K562 (cell line): ENCODE measurements around the gene COG4. TPM values are rescaled to one million over a fixed set of nuclear protein-coding genes. Genes with fewer than 3 reads are reported as not detected.

Experiments used
- CHCHD3 ChIP-seq: fragments of 250-450 bp; sonication (Bioruptor Pico); IDR thresholded peaks from 2 replicates; pipeline ENCODE4 v2.1.2; 2022; ENCODE audit warnings: mild to moderate bottlenecking
- CREM ChIP-seq: IDR thresholded peaks from 2 replicates; pipeline ENCODE4 v1.6.1; 2014; ENCODE audit warnings: antibody characterized with exemption, low read depth
- FOXA3 ChIP-seq, 2 experiments: fragments of 450-650 bp in 1 of 2; sonication (generic) in 1 of 2; formaldehyde crosslinking; IDR thresholded peaks in 1 of 2; conservative IDR thresholded peaks in 1 of 2; 2 replicates each; pipeline versions ENCODE4 v1.4.0 to v1.8.0; 2020 to 2022; ENCODE audit warnings: mild to moderate bottlenecking in 2 of 2, missing genetic modification reagents in 1 of 2
- KAT7 ChIP-seq: sonication (generic); formaldehyde crosslinking; IDR thresholded peaks from 2 replicates; pipeline ENCODE4 v1.8.0; 2022; ENCODE audit warnings: missing genetic modification reagents, mild to moderate bottlenecking, borderline replicate concordance
- L3MBTL2 ChIP-seq: fragments of 450-650 bp; IDR thresholded peaks from 2 replicates; pipeline ENCODE4 v1.6.1; 2016; ENCODE audit warnings: mild to moderate bottlenecking, moderate library complexity
- MAFK ChIP-seq: IDR thresholded peaks from 2 replicates; pipeline ENCODE4 v1.6.1; 2011; ENCODE audit warnings: low read length, improper control_type of control experiment
- POLR2G ChIP-seq: fragments of 200-400 bp; formaldehyde crosslinking; IDR thresholded peaks from 2 replicates; pipeline ENCODE4 v1.6.1; 2017; ENCODE audit warnings: low read depth, mild to moderate bottlenecking, antibody characterized with exemption, low read length, moderate library complexity
- SIRT6 ChIP-seq: IDR thresholded peaks from one replicate; pipeline ENCODE4 v1.6.1; 2012; ENCODE audit warnings: low read depth, mild to moderate bottlenecking, control low read depth, inconsistent platforms, low read length, moderate library complexity
- SRSF9 ChIP-seq: fragments of 200-400 bp; formaldehyde crosslinking; IDR thresholded peaks from 2 replicates; pipeline ENCODE4 v1.6.1; 2017; ENCODE audit warnings: low read depth, low read length, borderline replicate concordance
- TEAD4 ChIP-seq, 2 experiments: sonication (generic) in 1 of 2; formaldehyde crosslinking in 1 of 2; IDR thresholded peaks; 2 replicates each; pipeline versions ENCODE4 v1.6.1 to v1.8.0; 2012 to 2022; ENCODE audit warnings: borderline replicate concordance in 1 of 2, inconsistent platforms in 1 of 2, low read length in 1 of 2, mild to moderate bottlenecking in 1 of 2, missing genetic modification reagents in 1 of 2
- ZEB2 ChIP-seq: fragments of 450-650 bp; IDR thresholded peaks from 2 replicates; pipeline ENCODE4 v1.6.1; 2016
- polyA plus RNA-seq, 8 experiments: library from polyadenylated mRNA; depleted of rRNA in 4 of 8; stranded (reverse) in 5 of 8; unstranded in 3 of 8; fragments of >200 nt; fragmentation: Nextera tagmentation in 2 of 8; fragmentation: Illumina TruSeq in 1 of 8; extraction: Ambion mirVana in 2 of 8; extraction: Trizol in 1 of 8; gene quantifications; 2 replicates each; pipeline versions ENCODE4 v1.2.1 to v1.2.3, GENCODE V29; 2011 to 2014; ENCODE audit warnings: inconsistent platforms in 1 of 8, missing spikeins in 1 of 8
- total RNA-seq, 7 experiments: library from RNA; depleted of rRNA in 6 of 7; stranded (reverse); fragments of >200 nt in 6 of 7; fragmentation: Illumina TruSeq in 2 of 7; extraction: Trizol in 2 of 7; gene quantifications; 2 replicates each; pipeline versions ENCODE4 v1.2.1 to v1.2.3, GENCODE V29; 2011 to 2021; ENCODE audit warnings: low replicate concordance in 1 of 7
- TF ChIP-seq, protein P1 (sequence below): sonication (generic); formaldehyde crosslinking; IDR thresholded peaks from 2 replicates; pipeline ENCODE4 v1.8.0; 2023; ENCODE audit warnings: missing genetic modification reagents, mild to moderate bottlenecking, borderline replicate concordance
- TF ChIP-seq, protein P2 (sequence below): fragments of 150-350 bp; conservative IDR thresholded peaks from 2 replicates; pipeline ENCODE4 v1.6.1; 2014; ENCODE audit warnings: low read length
- TF ChIP-seq, protein P3 (sequence below): sonication (generic); formaldehyde crosslinking; IDR thresholded peaks from 2 replicates; pipeline ENCODE4 v1.8.0; 2022; ENCODE audit warnings: mild to moderate bottlenecking, missing genetic modification reagents
- TF ChIP-seq, protein P4 (sequence below), 3 experiments: fragments of 200-800 bp in 1 of 3; sonication (Bioruptor generic) in 1 of 3; sonication (generic) in 1 of 3; formaldehyde crosslinking in 1 of 3; IDR thresholded peaks; 2 replicates each; pipeline versions ENCODE4 v1.6.1 to v1.8.0; 2016 to 2022; ENCODE audit warnings: mild to moderate bottlenecking in 2 of 3, missing compliant biosample characterization in 2 of 3, missing genetic modification characterization in 2 of 3, missing genetic modification reagents in 1 of 3

COG4 gene
- total and polyA plus RNA-seq, 9 of the 15 experiments (the other 6 are each of a cell fraction or from before 2014, with no cell fraction given) = 13.7 to 73.9 (median 44.2) TPM

DNA sequence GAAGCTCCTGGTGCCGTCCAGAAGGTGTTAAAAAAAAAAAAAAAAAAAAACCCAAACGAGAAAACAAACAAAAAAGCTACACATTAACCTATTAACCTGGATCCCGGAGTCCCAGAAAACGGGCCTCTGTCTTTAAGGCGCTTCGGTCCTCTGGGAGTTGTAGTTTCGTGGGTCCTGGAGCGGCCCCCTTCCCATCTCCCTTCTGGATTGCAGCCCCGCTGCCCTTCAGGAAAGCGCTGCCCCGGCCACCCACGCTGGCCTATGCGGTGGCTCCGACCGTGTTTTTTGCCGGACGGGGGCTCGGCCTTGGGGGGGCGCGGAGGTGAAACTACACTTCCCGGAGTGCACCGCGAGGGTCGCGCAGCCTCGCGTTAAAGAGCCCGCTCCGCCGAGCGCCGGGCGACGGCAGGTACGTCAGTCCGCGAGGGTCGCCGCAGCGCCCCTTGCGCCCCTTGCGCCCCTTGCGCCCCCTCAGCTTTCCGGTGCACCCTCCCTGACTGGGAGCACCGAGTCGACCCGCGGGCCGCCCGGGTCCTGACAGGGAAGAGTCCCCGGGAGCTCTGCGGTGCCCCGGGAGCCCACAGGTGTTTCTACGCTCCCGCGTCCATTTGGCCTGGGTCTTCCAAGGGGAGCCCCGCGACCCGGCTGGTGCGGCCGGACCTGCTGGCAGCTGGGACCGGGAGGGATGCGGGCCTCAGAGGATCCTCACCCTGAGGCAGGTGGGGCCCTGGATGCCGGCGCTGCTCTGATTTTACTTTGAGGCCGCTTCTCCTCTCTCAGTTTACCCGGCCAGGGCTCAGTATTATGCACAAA is 68.9 kb downstream of the COG4 start, which contains the start of gene FCSK (continued):
- no peak for TF ChIP-seq MAFK
- TF ChIP-seq L3MBTL2 = peak; percentile 66; the same call in 1 of the 2 replicates
- no peak for TF ChIP-seq SRSF9
- no peak for TF ChIP-seq CHCHD3
- TF ChIP-seq, protein P1, sequence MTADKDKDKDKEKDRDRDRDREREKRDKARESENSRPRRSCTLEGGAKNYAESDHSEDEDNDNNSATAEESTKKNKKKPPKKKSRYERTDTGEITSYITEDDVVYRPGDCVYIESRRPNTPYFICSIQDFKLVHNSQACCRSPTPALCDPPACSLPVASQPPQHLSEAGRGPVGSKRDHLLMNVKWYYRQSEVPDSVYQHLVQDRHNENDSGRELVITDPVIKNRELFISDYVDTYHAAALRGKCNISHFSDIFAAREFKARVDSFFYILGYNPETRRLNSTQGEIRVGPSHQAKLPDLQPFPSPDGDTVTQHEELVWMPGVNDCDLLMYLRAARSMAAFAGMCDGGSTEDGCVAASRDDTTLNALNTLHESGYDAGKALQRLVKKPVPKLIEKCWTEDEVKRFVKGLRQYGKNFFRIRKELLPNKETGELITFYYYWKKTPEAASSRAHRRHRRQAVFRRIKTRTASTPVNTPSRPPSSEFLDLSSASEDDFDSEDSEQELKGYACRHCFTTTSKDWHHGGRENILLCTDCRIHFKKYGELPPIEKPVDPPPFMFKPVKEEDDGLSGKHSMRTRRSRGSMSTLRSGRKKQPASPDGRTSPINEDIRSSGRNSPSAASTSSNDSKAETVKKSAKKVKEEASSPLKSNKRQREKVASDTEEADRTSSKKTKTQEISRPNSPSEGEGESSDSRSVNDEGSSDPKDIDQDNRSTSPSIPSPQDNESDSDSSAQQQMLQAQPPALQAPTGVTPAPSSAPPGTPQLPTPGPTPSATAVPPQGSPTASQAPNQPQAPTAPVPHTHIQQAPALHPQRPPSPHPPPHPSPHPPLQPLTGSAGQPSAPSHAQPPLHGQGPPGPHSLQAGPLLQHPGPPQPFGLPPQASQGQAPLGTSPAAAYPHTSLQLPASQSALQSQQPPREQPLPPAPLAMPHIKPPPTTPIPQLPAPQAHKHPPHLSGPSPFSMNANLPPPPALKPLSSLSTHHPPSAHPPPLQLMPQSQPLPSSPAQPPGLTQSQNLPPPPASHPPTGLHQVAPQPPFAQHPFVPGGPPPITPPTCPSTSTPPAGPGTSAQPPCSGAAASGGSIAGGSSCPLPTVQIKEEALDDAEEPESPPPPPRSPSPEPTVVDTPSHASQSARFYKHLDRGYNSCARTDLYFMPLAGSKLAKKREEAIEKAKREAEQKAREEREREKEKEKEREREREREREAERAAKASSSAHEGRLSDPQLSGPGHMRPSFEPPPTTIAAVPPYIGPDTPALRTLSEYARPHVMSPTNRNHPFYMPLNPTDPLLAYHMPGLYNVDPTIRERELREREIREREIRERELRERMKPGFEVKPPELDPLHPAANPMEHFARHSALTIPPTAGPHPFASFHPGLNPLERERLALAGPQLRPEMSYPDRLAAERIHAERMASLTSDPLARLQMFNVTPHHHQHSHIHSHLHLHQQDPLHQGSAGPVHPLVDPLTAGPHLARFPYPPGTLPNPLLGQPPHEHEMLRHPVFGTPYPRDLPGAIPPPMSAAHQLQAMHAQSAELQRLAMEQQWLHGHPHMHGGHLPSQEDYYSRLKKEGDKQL (CRISPR knock-in tag) = no peak
- TF ChIP-seq, protein P2, sequence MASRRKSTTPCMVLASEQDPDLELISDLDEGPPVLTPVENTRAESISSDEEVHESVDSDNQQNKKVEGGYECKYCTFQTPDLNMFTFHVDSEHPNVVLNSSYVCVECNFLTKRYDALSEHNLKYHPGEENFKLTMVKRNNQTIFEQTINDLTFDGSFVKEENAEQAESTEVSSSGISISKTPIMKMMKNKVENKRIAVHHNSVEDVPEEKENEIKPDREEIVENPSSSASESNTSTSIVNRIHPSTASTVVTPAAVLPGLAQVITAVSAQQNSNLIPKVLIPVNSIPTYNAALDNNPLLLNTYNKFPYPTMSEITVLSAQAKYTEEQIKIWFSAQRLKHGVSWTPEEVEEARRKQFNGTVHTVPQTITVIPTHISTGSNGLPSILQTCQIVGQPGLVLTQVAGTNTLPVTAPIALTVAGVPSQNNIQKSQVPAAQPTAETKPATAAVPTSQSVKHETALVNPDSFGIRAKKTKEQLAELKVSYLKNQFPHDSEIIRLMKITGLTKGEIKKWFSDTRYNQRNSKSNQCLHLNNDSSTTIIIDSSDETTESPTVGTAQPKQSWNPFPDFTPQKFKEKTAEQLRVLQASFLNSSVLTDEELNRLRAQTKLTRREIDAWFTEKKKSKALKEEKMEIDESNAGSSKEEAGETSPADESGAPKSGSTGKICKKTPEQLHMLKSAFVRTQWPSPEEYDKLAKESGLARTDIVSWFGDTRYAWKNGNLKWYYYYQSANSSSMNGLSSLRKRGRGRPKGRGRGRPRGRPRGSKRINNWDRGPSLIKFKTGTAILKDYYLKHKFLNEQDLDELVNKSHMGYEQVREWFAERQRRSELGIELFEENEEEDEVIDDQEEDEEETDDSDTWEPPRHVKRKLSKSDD = 0 out of 2 replicates have a peak, but pooled peaks have one; percentile 14
- TF ChIP-seq FOXA3 (CRISPR knock-in tag; conservative IDR thresholded peaks at IDR 0.05 in 1 of 2, IDR thresholded peaks at IDR 0.05 in 1 of 2) = no peak
- peak; percentile 77 for TF ChIP-seq POLR2G
- peak; percentile 62; the same call in 1 of the 2 replicates for TF ChIP-seq ZEB2
- no peak for TF ChIP-seq KAT7 (CRISPR knock-in tag)
- no peak for TF ChIP-seq SIRT6
- TF ChIP-seq, protein P3, sequence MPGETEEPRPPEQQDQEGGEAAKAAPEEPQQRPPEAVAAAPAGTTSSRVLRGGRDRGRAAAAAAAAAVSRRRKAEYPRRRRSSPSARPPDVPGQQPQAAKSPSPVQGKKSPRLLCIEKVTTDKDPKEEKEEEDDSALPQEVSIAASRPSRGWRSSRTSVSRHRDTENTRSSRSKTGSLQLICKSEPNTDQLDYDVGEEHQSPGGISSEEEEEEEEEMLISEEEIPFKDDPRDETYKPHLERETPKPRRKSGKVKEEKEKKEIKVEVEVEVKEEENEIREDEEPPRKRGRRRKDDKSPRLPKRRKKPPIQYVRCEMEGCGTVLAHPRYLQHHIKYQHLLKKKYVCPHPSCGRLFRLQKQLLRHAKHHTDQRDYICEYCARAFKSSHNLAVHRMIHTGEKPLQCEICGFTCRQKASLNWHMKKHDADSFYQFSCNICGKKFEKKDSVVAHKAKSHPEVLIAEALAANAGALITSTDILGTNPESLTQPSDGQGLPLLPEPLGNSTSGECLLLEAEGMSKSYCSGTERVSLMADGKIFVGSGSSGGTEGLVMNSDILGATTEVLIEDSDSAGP (CRISPR knock-in tag) = peak; percentile 97
- TF ChIP-seq, protein P4, sequence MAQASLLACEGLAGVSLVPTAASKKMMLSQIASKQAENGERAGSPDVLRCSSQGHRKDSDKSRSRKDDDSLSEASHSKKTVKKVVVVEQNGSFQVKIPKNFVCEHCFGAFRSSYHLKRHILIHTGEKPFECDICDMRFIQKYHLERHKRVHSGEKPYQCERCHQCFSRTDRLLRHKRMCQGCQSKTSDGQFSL (CRISPR knock-in tag; IDR thresholded peaks at IDR 0.05) = peak; percentile 66; the same call in 1 of the 2 replicates
- TF ChIP-seq, protein P4 (tag; IDR thresholded peaks at IDR 0.05) = no peak
- TF ChIP-seq TEAD4 (IDR thresholded peaks at IDR 0.05; ENCODE audit: low read length) = no peak
- TF ChIP-seq TEAD4 (CRISPR knock-in tag; IDR thresholded peaks at IDR 0.05; ENCODE audit: borderline replicate concordance) = no peak
- TF ChIP-seq CREM = peak; percentile 96
